HG02610 (cell line): ENCODE measurements around the gene TNS3.

Experiments used
- ATAC-seq: cut with Tn5 transposase; IDR thresholded peaks from one replicate; pipeline ENCODE4 v1.9.1; 2021; ENCODE audit warnings: mild to moderate bottlenecking, moderate library complexity; ENCODE audit not compliant: unreplicated experiment

TNS3 gene

GRCh38 chr7:47376991-47377616 lies 204.8 kb downstream of the TNS3 start:
- no peak for ATAC-seq

DNA sequence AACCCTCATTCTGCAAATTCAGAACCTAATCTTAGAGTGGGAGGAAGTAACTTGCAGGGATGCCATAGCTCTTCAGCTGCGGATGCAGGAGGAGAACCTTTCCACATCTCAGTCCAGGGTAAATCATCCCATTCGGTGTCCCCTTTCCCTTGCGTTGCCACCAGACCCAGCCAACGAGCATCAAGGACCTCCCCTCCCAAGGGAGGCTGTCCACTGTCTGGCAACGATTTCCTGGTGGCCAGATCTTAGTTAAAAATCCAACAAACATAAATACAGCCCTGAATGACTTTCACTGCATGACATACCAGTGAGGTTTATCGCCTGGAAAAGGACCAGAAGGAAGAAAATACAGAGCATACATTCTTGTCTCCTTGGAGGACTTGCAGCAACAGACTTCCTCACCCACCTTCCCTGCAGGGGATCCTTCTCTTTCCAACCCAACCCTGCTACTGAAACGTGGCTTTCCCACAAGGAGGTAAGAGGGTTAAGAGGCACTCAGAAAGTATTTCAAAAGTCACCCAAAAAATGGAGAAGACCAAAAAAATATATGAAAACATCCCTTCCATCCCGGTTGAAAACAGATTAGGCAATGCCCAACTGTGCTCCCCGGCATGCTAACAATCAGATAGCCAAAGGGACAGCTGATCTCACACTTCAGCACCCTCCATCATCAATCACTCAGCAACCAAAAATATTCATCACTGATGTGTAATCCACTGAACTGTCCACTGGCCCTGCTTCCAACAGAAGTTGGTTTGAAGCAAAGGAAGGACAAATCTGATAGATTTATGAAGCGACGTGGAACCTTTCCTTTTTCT lies 206.6 kb downstream of the TNS3 start:
- ATAC-seq: no peak

DNA sequence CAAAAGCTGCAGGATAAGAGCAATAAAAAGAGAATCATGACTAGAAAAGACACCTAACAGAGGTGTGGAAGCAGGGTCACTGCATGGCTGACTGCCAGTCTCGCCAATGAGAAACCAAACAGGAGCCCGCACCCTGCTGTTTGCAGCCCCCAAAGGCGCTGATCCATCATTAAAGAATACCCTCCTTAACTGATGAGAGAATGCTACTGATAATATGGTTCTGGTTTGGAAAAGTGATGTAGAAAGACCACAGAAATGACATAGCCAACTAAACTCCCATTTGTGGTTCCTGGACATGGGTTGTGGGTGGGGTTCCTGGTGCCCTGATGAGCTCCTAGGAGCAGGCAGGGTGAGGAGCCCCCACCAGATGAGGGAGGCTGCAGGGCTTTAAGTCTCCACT lies 207.4 kb downstream of the TNS3 start:
- ATAC-seq: no peak

- ATAC-seq: no peak
Measured at GRCh38 chr7:47373871-47374451, 207.9 kb downstream of the TNS3 start.

- ATAC-seq: no peak
Measured at GRCh38 chr7:47371733-47372368, 210.1 kb downstream of the TNS3 start.

DNA sequence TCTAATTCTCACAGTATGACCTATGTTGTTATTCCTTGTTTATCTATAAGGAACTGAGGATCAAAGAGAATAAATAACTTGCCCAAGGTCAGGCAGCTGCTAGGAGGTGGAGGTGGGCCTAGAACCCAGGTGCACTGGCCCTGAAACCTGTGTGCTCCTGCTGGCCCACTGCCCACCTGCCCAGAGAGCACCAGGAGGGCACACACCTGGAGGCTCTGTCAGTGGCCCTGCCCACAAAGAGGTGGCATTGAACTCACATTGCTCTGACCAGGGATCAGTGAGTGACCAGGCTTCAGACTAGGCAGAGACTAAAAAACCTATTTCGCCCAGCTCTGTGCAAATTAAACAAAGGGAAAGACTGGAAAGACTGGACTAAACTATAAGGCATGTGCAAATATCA lies 210.6 kb downstream of the TNS3 start:
- no peak for ATAC-seq

GRCh38 chr7:47370461-47371042 lies 211.4 kb downstream of the TNS3 start:
- no peak for ATAC-seq

DNA sequence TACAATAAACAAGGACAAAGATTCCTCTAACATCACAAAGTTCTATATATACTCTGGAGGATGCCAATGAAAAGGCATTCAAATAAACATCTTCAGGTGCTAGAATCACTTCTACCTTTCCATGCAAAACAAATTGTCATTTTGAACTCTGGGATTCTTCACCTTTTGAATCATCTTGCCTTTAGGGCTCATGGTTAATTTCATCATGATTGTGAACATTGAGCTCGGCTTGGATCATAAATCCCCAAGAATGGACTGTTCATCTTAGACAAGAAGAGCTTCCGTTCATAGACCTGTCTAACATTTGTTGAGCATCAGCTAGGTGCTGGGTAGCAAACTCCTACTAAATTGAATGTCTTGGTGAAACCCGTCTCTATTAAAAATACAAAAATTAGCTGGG lies 212.2 kb downstream of the TNS3 start:
- no peak for ATAC-seq

GRCh38 chr7:47368190-47368812 lies 213.6 kb downstream of the TNS3 start:
- ATAC-seq: no peak

DNA sequence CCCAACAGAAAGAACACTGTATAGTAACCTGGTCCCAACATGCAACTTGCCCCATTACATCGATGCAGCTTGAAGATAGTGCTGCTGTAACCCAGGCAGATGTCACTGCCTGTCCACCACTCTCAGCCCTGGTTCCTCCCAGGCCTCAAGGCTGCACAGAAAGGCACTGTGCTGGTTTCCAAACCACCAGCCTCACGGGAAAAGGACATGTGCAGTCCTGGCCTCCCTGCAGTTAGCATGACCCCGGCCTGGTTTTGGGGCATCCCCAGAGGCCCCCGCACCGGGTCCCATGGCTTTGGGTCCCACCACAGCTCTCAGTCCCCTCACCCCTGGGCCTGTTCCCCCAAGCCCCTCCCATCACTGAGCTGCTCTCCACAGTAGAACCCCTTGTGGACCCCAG lies 214.5 kb downstream of the TNS3 start:
- no peak for ATAC-seq

DNA sequence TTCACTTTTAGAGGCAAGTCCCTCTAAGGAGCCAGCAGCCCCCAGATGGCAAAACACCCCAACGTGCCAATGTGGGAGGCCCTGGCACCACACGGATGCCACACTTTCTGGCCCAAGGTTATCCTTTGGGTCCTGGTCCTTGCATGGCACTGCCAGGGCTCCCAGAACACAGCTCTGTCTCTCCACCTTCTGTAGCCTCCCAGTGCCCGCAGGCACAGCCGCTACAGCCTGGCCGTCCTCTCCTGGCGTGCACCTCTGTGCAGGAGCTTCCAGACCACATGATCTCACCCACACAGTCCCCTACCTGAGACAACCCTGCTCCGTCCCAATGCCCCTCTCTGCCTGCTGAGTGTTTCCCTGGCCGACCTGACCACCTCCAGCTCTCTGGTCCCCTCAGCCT lies 215.0 kb downstream of the TNS3 start:
- ATAC-seq: no peak

GRCh38 chr7:47366211-47366610 lies 215.7 kb downstream of the TNS3 start:
- no peak for ATAC-seq

- no peak for ATAC-seq
Measured at GRCh38 chr7:47362984-47363383, 218.9 kb downstream of the TNS3 start.

- ATAC-seq: no peak
Measured at GRCh38 chr7:47361746-47362215, 220.1 kb downstream of the TNS3 start.

GRCh38 chr7:47361236-47361635 lies 220.7 kb downstream of the TNS3 start:
- ATAC-seq: no peak

DNA sequence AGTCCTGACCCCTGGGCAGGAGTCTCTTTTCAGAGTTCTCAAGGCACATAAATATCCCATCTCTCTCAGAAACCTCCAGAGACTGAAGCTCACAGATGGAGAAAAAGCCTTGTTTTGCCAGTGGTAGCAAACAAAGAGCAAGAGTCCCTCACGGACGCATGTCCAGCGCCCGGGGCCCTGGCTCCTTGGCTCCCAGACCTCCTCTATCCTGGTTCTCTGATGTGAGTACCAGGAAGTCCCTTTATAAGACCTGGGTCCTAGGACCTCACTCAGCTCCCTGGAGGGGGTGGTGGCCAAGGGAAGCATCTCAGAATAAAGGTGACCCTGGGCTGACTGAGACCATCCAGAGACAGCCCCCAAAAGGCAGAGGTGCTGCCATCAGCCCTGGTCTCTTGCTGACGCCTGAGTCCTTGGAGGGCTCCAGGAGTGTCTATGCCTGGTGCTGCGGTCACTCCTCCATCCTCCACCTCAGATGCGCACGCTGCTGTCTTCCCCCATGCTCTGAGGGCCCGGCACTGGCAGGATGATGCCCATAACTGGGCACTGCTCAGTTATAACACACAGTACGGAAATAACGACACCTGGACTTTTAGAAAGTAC lies 221.5 kb downstream of the TNS3 start:
- no peak for ATAC-seq

- no peak for ATAC-seq
Measured at GRCh38 chr7:47358944-47359588, 222.8 kb downstream of the TNS3 start.

DNA sequence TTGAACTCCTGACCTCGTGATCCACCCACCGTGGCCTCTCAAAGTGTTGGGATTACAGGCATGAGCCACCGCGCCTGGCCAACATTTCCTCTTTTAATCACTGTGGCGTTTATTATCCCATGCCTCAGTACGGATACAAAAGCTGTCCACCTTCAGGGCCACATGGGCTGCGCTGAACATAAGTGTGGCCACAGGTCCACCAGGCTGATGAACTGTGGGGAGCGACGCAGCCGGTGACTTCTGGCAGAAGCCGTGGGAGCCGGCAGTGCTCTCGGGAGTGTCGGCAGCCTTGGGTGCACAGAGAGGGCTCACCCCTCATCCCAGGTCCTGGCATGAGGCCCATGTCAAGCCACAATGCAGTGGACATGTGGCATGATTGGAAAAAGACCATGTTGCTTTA lies 223.6 kb downstream of the TNS3 start:
- no peak for ATAC-seq

DNA sequence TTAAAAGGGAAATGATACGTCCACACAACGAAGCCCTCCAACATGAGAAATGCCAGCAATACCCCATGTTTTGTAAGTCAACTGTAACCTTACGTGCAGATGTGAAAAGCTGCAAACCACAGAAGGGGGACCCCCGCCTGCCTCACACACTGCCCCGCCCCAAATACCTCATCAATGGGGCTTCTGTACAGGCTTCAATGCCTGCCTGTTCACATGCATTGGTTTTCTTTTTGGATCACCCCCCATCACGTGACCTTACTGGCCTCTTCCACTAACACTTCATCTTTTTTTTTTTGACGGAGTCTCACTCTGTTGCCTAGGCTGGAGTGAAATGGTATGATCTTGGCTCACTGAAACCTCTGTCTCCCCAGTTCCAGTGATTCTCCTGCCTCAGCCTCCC lies 224.0 kb downstream of the TNS3 start:
- ATAC-seq: no peak

- no peak for ATAC-seq
Measured at GRCh38 chr7:47357361-47357760, 224.6 kb downstream of the TNS3 start.
